Renal cortical epithelial cell (primary cell): ENCODE measurements around the gene C2orf74. TPM values are rescaled to one million over a fixed set of nuclear protein-coding genes. Genes with fewer than 3 reads are reported as not detected.

Source experiments
- DNase-seq: peaks from one replicate; pipeline ENCODE4 v3.0.0-alpha.2; 2011; ENCODE audit warnings: low read depth
- total RNA-seq: library from RNA; depleted of rRNA; stranded (reverse); fragments of >200 nt; gene quantifications from 2 replicates; pipeline ENCODE4 v1.2.3, GENCODE V29; 2014

The C2orf74 gene
- total RNA-seq, 1 donor from 2014 or later: 26.7 TPM

- DNase-seq: no peak
Measured at GRCh38 chr2:61214171-61214570, 52.2 kb downstream of the C2orf74 start.

Other genes with a start within 250 kb of the C2orf74 start
- gene PEX13, start 144.5 kb upstream of the C2orf74 start, total RNA-seq: 42.5 and 57.5 TPM in 2 replicates
- gene PUS10, start 143.9 kb upstream of the C2orf74 start, total RNA-seq: 7.5 and 10.9 TPM in 2 replicates
- 14.6 and 21.3 TPM in 2 replicates for gene SANBR, start 96.3 kb upstream of the C2orf74 start, total RNA-seq